Motor neuron (in vitro differentiated cells): Measurements from ENCODE around the gene TRABD2B. TPM values are rescaled to one million over a fixed set of nuclear protein-coding genes. Genes with fewer than 3 reads are reported as not detected.

Experiments
- ATAC-seq, 8 experiments: fragments of 200-7000 bp; cut with Tn5 transposase; replicated peaks in 6 of 8; 2 replicates each; pipeline ENCODE4 v1.8.0; 2021; ENCODE audit warnings: mild to moderate bottlenecking in 8 of 8, moderate library complexity in 8 of 8
- H3K27ac ChIP-seq, 2 donors: fragments of 250-450 bp; sonication (Bioruptor Pico); 2 replicates each; pipeline ENCODE4 v1.9.0; 2021; ENCODE audit warnings: antibody characterized with exemption in 2 of 2, mild to moderate bottlenecking in 2 of 2, moderate library complexity in 1 of 2
- H3K4me1 ChIP-seq, 2 donors: fragments of 250-450 bp; sonication (Bioruptor Pico); replicated peaks in 1 of 2; 2 replicates each; pipeline ENCODE4 v1.6.1; 2021; ENCODE audit warnings: antibody characterized with exemption in 2 of 2, mild to moderate bottlenecking in 2 of 2, moderate library complexity in 1 of 2
- H3K4me3 ChIP-seq, 5 donors: fragments of 250-450 bp; sonication (Bioruptor Pico); 2 replicates each; pipeline ENCODE4 v1.9.0; 2021; ENCODE audit warnings: antibody characterized with exemption in 5 of 5, mild to moderate bottlenecking in 5 of 5, moderate library complexity in 4 of 5
- WGBS, 10 experiments: fragments of 450-650 bp; shearing (Covaris generic); methylation state at CpG; one replicate each; pipeline ENCODE4 v1.0.0; 2022; 5-methylcytosine and 5-hydroxymethylcytosine counted together
- in situ Hi-C, 9 experiments: fragments of 400-800 bp; cut with MboI; loops; one replicate each; pipeline ENCODE4 v1.15.0; 2021; ENCODE audit warnings: low sequenced_read_pairs in 9 of 9, low pct_unique_long_range_greater_than_20kb in 2 of 9; ENCODE audit not compliant: unreplicated experiment in 9 of 9
- total RNA-seq, 8 experiments: library from RNA; unstranded; fragments of 300-600 nt; gene quantifications; 2 replicates each; pipeline versions ENCODE4 v1.2.3 to v1.2.4, GENCODE V29; 2022

Gene TRABD2B
- total RNA-seq, 8 experiments from 2014 or later, result 0.11 to 1.1 (median 0.42) TPM

DNA sequence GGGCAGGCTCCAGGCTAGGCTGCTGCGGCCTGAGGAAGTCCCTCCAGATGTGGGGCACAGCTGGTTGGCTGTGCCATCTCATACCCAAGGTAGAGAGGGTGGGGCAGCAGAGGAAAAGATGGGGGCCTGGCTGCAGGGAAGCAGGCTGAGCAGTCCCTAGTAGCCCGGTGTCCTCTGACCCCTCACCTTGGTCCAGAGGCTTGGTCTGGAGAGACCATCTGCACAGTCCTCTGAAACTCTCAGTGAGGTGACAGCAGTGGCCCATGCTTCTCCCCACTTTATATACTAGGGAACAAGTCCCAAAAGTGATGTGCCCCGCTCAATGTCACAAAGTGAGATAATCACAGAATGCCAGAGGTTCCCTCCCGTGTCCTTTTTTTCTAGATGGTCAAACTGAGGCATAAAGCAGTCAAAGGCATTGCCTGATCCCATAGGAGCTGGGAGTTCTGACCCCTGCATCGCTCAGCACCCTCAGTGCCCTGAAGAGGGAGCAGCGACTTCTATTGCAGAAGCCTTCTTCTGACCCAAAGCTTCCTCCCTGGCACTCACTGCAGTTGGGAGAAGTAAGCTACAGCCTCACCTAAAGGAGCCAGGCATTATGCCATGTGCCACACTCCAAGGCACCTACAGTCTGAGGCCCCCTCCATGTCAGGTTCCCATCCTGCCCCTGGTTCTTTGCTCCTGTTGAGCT, 45.5 kb downstream of the TRABD2B start:
- Histone ChIP-seq H3K27ac (no peak overlapping the region), H3K4me1 (no peaks in the 10 kb centered on the region), H3K4me3 (no peak overlapping the region)
- WGBS, 10 experiments, result 40 to 93% (median 80%) methylated on average over 1 to 3 of the region's 6 CpGs; no CpG with 5 or more reads in 4 of the 10 experiments
- in situ Hi-C loops, result no loop called here
- no peak for ATAC-seq

- 84 to 100% (median 98%) methylated on average over 4 to 8 of the region's 8 CpGs; no CpG with 5 or more reads in 5 of the 10 experiments for WGBS, 10 experiments
- no peak overlapping the region for H3K4me3 ChIP-seq
- no peaks in the 10 kb centered on the region for H3K4me1 ChIP-seq
- ATAC-seq, result no peak
- in situ Hi-C loops, result no loop called here
- no peak overlapping the region for H3K27ac ChIP-seq
Observed at GRCh38 chr1:47951026-47951425, 46.2 kb downstream of the TRABD2B start.

DNA sequence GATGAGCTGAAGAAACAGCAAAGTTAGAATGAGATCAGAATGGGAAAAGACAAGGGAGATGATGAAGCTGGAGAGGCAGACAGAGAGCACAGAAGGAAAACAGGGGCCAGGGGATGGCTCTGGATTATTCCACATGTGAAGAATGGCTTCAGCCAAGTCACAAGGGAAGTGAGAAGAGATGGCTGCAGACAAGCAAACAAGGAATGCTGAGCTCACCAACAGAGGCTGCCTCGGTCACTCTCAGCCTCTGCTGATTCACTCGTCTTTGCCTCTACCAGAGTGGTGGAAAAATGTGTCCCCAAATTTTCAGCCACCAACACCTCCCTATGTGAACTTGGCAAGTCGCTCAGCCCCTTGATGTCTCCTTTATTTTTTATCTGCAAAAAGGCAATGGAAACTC, 46.7 kb downstream of the TRABD2B start:
- Histone ChIP-seq H3K27ac (no peak overlapping the region), H3K4me1 (no peaks in the 10 kb centered on the region), H3K4me3 (no peak overlapping the region)
- in situ Hi-C loops, result no loop called here
- peak in 1 of 8 experiments; percentile 28 for ATAC-seq
- WGBS, 10 experiments, result 60 to 100% (median 80%) methylated on average over 1 to 3 of the region's 3 CpGs; no CpG with 5 or more reads in 6 of the 10 experiments

DNA sequence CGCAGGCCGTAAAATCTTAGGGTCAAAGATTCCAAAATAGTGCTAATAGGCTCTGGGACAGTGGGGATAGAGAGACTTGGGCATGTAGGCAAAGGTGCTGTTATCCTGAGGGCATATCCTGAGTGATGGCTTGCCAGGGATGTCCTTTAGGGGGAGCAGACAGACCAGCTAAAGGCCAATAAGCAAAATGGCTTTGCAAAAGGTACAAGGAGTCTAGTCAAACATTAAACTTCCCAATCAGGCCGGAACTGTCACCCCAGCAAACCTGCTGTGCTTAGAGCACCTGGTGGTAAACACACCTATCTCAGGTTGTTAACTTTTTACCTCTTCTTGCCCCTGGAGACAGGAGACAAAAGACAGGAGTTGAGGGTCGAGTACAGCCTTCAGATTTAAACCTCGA, 49.1 kb downstream of the TRABD2B start:
- in situ Hi-C loops, result loop anchor here in 2 of 9 experiments (25.0 kb wide), 1 partner anchor 211 kb away; no protein-coding TSS in a partner anchor
- peak in 2 of 8 experiments; percentile 23 to 35 for ATAC-seq
- WGBS, 10 experiments, result 44 to 86% (median 78%) methylated on average over 1 to 5 of the region's 5 CpGs; no CpG with 5 or more reads in 1 of the 10 experiments
- Histone ChIP-seq H3K4me3 (no peak overlapping the region), H3K4me1 (peaks cover 0 to 8% of the 10 kb centered on the region in 2 donors), H3K27ac (no peak overlapping the region)

DNA sequence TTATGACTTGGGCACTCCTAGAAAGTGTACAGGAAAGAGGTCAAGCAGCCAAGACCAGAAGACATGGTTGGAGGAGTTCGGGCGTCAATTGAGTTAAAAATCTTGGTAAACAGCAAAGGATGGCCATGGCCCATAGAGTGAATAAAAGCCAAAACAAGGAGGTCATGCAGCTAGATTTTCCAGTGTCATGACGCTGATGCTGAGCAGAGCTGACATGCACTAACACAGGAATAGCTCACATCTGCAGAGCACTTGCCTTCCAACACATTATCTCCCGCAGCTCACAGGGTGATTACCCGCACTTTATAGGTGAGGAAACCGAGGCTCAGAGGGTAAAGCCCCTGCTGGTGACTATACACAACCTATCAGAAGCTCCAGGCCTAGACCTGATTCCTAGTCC, 49.7 kb downstream of the TRABD2B start:
- no peak for ATAC-seq
- no peak overlapping the region for H3K4me3 ChIP-seq
- H3K27ac ChIP-seq, result no peak overlapping the region
- 20 to 100% (median 92%) methylated on average over 1 to 6 of the region's 6 CpGs; no CpG with 5 or more reads in 4 of the 10 experiments for WGBS, 10 experiments
- in situ Hi-C loops, result loop anchor here in 2 of 9 experiments (25.0 kb wide), 1 partner anchor 210 kb away; no protein-coding TSS in a partner anchor
- H3K4me1 ChIP-seq, result peaks cover 0 to 8% of the 10 kb centered on the region in 2 donors

DNA sequence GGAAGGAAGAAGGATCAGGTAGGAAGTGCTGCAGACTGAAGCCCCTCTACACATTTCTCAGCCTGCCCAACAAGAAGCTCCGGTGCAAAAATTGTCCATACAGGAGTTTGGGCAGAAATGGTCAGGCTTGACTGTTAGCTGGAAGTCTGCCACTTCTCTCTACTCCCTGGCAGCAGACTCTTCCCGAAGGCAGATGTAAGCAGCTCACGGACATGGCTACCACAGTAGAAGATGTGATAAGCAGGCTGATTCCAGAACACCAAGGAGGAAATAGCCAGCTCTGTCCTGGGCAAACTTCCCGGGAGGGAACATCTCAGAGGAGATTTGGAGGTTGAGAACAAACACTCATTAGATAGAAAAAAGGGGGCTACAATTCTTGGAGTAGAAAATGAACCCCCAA, 52.6 kb downstream of the TRABD2B start:
- Histone ChIP-seq H3K27ac (no peak overlapping the region), H3K4me3 (no peak overlapping the region), H3K4me1 (peaks cover 5 to 17% of the 10 kb centered on the region in 2 donors)
- in situ Hi-C loops, result loop anchor here in 2 of 9 experiments (25.0 kb wide), 1 partner anchor 207 kb away; no protein-coding TSS in a partner anchor
- WGBS, 10 experiments, result 38 to 100% (median 84%) methylated on average over 1 to 4 of the region's 4 CpGs; no CpG with 5 or more reads in 2 of the 10 experiments
- no peak for ATAC-seq

DNA sequence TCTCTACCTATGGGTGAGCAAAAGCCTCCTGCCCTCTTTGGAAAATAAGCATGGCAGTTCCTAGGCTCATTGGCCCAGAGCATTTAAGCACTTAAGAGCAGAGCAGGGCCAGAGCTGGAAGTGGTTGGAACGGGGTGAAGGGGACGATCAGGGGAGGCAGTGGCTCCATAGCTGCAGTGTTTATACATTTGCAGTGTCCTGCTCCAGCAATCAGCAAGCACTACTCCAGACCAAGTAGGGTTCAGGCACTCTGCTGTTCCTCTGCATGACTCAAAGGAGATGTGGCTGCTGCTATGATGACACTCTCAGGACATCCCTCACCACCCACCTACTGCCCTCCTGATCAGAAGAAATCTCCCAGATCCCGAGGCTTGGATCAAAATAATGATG, 55.0 kb downstream of the TRABD2B start:
- peak in 7 of 8 experiments; percentile 7 to 99 (median 95) for ATAC-seq
- in situ Hi-C loops, result loop anchor here in 2 of 9 experiments (25.0 kb wide), 1 partner anchor 205 kb away; no protein-coding TSS in a partner anchor
- peaks cover 5 to 17% of the 10 kb centered on the region in 2 donors for H3K4me1 ChIP-seq
- H3K4me3 ChIP-seq, result no peak overlapping the region
- H3K27ac ChIP-seq, result no peak overlapping the region
- 42 to 80% (median 63%) methylated on average over 1 to 3 of the region's 3 CpGs; no CpG with 5 or more reads in 6 of the 10 experiments for WGBS, 10 experiments

GRCh38 chr1:47941609-47942239, 55.5 kb downstream of the TRABD2B start:
- peak in 6 of 8 experiments; percentile 29 to 70 (median 52) for ATAC-seq
- H3K4me3 ChIP-seq, result no peak overlapping the region
- 80 to 100% (median 100%) methylated on average over 1 to 2 of the region's 2 CpGs; no CpG with 5 or more reads in 1 of the 10 experiments for WGBS, 10 experiments
- in situ Hi-C loops, result loop anchor here in 2 of 9 experiments (25.0 kb wide), 1 partner anchor 204 kb away; no protein-coding TSS in a partner anchor
- peaks cover 5 to 17% of the 10 kb centered on the region in 2 donors for H3K4me1 ChIP-seq
- H3K27ac ChIP-seq, result no peak overlapping the region

GRCh38 chr1:47940779-47941178, 56.4 kb downstream of the TRABD2B start:
- 0 to 100% (median 52%) methylated on average over 1 to 5 of the region's 5 CpGs; no CpG with 5 or more reads in 4 of the 10 experiments for WGBS, 10 experiments
- peaks cover 5 to 17% of the 10 kb centered on the region in 2 donors for H3K4me1 ChIP-seq
- H3K4me3 ChIP-seq, result no peak overlapping the region
- in situ Hi-C loops, result loop anchor here in 2 of 9 experiments (25.0 kb wide), 1 partner anchor 203 kb away; no protein-coding TSS in a partner anchor
- no peak overlapping the region for H3K27ac ChIP-seq
- ATAC-seq, result peak in 3 of 8 experiments; percentile 57 to 73 (median 72)

GRCh38 chr1:47940326-47940725, 56.9 kb downstream of the TRABD2B start:
- peak in 5 of 8 experiments; percentile 12 to 78 (median 32) for ATAC-seq
- Histone ChIP-seq H3K4me1 (peaks cover 5 to 17% of the 10 kb centered on the region in 2 donors), H3K27ac (no peak overlapping the region), H3K4me3 (no peak overlapping the region)
- WGBS, 10 experiments, result 28 to 100% (median 90%) methylated on average over 2 to 7 of the region's 8 CpGs; no CpG with 5 or more reads in 3 of the 10 experiments
- in situ Hi-C loops, result loop anchor here in 2 of 9 experiments (25.0 kb wide), 1 partner anchor 203 kb away; no protein-coding TSS in a partner anchor

DNA sequence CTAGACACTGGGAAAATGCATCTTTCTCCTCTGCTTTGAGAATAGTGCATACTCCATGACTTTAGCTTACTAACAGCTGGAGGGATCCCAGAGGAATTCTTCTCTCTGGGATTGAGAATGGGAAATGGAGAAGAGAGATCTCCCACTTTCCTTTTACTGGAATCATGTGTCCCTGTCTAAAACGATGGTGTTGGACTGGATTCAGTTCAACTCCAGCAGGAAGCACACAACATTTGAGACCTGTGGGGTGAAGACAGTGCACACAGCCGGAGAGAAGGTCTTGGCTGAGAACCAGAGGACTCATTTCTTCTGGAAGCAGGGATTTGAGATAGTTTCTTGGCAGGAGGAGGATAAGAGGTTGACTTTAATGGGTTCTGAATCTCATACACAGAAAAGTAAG, 58.7 kb downstream of the TRABD2B start:
- ATAC-seq, result no peak
- WGBS, 10 experiments, result 20 to 50% (median 40%) methylated on average over 2 of the region's 2 CpGs; no CpG with 5 or more reads in 3 of the 10 experiments
- Histone ChIP-seq H3K27ac (no peak overlapping the region), H3K4me3 (no peak overlapping the region), H3K4me1 (peaks cover 19 to 20% of the 10 kb centered on the region in 2 donors)
- in situ Hi-C loops, result loop anchor here in 2 of 9 experiments (25.0 kb wide), 1 partner anchor 201 kb away; no protein-coding TSS in a partner anchor

DNA sequence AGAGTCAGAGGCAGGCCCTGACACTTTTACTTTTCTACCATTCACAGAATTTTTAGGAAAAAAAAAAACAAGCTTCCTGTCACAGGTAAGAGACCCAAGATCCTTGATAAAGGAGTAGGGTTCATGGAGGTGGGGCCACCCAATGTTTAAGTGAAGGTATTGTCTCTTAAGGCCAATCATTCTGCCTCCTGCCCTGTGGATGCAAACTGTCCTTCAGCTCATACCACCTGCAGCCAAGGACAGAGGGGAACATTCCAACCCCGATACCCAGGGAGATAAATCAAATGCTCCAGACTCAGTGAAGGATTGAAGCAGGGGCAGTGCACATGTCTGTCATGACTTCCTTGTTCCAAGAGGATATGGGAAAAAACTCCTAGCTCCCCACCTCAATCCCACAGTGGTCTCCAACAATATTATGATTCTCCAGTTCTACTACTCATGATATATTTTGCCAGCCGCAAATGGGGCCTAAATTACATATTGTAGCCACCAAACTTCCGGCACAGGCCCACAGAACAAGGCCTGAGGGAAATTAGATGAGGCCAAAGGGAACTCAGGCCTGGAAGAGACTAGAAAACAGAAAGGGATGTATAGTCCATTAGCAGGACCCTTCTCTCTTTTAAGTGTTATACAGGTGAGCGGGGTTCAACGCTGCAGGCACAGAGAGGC, 59.5 kb downstream of the TRABD2B start:
- H3K4me3 ChIP-seq, result no peak overlapping the region
- in situ Hi-C loops, result loop anchor here in 2 of 9 experiments (25.0 kb wide), 1 partner anchor 200 kb away; no protein-coding TSS in a partner anchor
- no peak overlapping the region for H3K27ac ChIP-seq
- 48 to 100% (median 96%) methylated on average over 1 to 5 of the region's 5 CpGs; no CpG with 5 or more reads in 3 of the 10 experiments for WGBS, 10 experiments
- H3K4me1 ChIP-seq, result peaks cover 17 to 21% of the 10 kb centered on the region in 2 donors
- no peak for ATAC-seq
